Stimulated activated CD8-positive, alpha-beta memory T cell treated with anti-CD3 and anti-CD28 coated beads, Interleukin-4, amount 100 ng/mL, for 4 hours (primary cell): ENCODE results near the gene RNF214.
A peak's percentile ranks its signal among the peaks of the same experiment; 100 is the strongest.
"Not testable (repeated sequence)": the region's sequence is repeated elsewhere in the genome, so short reads cannot be mapped to it uniquely, and the experiment has no call there.

Source experiments
- DNase-seq, 2 donors: peaks; one replicate each; pipeline ENCODE4 v3.0.0-alpha.2; 2020; ENCODE audit warnings: low read depth in 2 of 2, low spot score in 1 of 2

The RNF214 gene

GRCh38 chr11:117229931-117230285, 2.6 kb upstream of the RNF214 start:
- DNase-seq, result no peak

DNA sequence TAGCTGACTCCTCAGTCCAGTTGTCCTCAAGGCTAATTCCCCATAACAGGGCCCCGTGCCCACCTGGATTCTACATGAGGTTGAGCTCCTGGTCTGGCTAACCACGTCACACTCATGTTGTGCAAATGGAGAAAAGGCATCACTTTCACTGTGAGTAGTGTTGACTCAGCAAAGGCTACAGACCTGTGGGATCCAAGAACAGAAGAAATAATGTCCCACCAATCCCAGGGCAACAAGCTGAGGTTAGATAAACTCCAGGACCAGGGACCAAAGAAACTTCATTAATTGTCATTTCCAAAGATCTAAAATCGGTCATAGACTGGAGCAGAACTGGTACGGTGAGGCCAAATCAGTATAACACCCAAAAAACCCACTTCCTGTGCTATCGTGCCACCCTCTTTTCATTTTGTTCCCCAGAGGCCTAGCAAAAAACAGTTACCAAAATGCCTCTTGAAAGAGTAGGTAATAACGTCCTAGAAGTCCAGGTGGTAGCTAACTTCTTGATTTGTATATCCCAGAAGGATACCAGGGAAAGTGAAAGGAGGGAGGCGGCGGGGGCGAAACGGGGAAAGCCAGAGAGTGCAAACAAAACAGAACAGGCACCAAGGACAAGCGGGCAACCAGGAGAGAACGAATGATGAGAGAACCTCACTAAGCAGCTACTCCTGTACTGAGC, 2.0 kb upstream of the RNF214 start:
- DNase-seq, result peak in 1 of 2 donors; percentile 11

- DNase-seq, result peak in 1 of 2 donors; percentile 2
These were observed 1.3 kb upstream of the RNF214 start for GRCh38 chr11:117230999-117231841.

DNA sequence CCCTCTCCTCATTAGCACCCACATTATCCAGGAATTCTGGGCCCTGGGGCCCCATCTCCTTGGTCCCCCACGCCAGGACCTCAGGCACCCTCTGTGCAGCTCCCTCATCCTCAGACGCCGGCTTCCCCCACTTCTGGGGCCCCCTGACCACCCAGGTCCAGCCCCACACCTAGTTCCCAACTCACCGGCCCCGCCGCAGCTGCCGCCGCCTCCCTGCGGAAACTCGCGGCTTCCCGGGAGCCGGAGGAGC, 704 bp upstream of the RNF214 start, which contains the start of gene PCSK7:
TSS of gene PCSK7 (minus strand) at position 232 of the 250 bp plus-strand sequence. CDS start 2,229 bp downstream, outside the sequence.
- peak; percentile 18 to 32 for DNase-seq

DNA sequence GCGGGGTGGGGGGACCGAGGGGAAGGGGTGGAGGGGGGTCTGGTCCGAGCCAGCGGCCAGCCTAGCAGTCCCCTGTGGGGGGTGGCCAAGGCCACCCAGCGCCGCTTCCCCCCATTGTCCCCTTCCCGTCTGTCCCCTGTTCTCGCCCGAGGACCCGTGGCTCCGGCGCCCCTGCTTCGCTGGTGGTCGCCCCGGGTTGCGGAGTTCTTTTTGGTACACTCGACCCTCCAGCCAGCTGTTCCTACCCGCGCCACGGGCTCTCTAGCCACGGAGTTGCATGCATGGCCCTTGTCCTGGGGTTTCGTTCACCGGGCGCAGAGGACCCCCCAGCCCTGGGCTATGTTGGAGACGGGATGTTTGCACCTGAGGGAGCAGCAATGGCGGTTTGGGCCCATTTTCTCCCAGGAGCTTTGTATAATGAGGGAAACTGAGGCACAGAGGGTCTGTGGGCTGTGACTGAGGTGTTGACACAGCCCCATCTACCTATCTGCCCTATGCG, 489 bp downstream of the RNF214 start:
- DNase-seq, result no peak

GRCh38 chr11:117238221-117238620, 5.8 kb downstream of the RNF214 start:
- no peak for DNase-seq

DNA sequence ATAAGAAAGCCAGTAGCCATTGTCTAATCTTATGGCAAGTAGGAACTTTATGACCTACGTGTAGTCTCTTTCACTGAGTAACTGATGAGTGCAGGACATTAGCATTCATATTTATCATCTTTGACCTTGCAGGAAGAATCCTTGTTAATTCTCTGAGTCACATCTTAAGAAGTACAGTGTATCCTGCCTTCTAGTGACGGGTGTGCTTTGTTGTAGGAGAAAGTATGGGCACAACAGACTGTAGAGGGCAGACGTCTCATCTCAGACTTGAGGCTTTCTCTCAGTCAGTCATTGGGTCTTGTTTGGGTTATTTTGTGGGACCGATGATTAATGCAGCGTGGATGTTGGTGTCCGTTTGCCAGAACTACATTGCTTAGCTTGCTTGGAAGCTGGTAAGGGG, 6.8 kb downstream of the RNF214 start:
- DNase-seq, result no peak

- no peak for DNase-seq
These were observed 15.9 kb downstream of the RNF214 start for GRCh38 chr11:117248341-117248740.

- DNase-seq, result no peak
These were observed 17.1 kb downstream of the RNF214 start for GRCh38 chr11:117249571-117249970.

GRCh38 chr11:117251506-117251905, 19.0 kb downstream of the RNF214 start:
- DNase-seq, result no peak

- DNase-seq, result no peak
These were observed 23.5 kb downstream of the RNF214 start for GRCh38 chr11:117255966-117256365.

- DNase-seq, result no peak
These were observed 24.1 kb downstream of the RNF214 start for GRCh38 chr11:117256573-117256972.

DNA sequence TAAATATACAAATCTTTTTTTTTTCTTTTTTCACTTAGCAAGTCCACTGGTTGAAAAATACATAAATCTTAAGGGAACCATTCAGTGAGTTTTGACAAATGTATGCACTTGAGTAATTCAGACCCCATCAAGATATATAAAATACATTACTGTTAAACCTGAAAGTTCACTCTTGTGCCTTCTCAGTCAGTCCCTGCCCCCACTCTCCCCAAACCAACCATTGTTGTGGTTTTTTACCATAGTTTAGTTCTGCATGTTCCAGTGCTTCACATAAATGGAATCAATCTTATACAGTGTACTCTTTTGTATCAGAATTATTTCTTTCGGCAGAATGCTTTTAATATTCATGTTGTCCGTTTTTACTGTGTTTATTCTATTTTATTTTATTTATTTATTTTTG, 26.1 kb downstream of the RNF214 start:
- no peak for DNase-seq

DNA sequence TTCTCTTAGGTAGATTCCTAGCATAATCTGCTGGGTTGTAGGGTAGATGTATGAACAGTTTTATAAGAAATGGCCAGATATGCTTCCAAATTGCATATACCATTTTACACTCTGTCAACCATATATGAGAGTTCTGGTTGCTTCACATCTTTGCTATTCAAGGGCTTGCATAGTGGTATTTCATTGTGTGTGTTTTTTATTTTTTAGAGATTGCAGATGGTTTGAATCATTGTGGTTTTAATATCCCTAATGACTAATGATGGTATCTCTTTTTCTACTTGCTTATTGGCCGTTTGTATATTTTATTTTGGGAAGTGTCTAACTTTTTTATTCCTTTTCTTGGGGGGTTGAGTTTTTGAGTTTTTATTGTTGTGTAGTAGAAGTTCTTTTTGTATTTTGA, 26.9 kb downstream of the RNF214 start:
- DNase-seq, result no peak

GRCh38 chr11:117264624-117265323, 32.3 kb downstream of the RNF214 start:
- not testable (repeated sequence) for DNase-seq

GRCh38 chr11:117265745-117266144, 33.3 kb downstream of the RNF214 start:
- no peak for DNase-seq

DNA sequence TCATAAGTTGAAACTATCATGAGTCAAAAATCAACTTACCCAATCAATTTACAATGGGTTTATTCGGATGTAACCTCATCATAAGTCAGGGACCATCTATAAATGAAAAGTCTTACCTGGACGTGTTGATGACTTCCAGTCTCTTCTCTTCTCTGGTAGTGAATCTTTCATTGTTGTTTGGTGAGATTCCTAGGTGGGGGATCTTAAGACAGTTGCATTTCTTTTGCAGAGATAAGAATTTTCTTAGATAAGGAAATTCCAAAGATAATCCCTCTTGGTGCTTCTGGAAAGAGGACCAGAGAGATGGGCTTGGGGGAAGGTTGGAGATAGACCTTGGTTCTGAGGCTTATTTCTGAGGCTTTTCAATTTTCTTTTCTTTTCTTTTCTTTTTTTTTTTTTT, 37.4 kb downstream of the RNF214 start:
- DNase-seq, result no peak

GRCh38 chr11:117271208-117271607, 38.7 kb downstream of the RNF214 start:
- DNase-seq, result no peak

- DNase-seq, result not testable (repeated sequence)
These were observed 39.7 kb downstream of the RNF214 start for GRCh38 chr11:117272175-117272574.

DNA sequence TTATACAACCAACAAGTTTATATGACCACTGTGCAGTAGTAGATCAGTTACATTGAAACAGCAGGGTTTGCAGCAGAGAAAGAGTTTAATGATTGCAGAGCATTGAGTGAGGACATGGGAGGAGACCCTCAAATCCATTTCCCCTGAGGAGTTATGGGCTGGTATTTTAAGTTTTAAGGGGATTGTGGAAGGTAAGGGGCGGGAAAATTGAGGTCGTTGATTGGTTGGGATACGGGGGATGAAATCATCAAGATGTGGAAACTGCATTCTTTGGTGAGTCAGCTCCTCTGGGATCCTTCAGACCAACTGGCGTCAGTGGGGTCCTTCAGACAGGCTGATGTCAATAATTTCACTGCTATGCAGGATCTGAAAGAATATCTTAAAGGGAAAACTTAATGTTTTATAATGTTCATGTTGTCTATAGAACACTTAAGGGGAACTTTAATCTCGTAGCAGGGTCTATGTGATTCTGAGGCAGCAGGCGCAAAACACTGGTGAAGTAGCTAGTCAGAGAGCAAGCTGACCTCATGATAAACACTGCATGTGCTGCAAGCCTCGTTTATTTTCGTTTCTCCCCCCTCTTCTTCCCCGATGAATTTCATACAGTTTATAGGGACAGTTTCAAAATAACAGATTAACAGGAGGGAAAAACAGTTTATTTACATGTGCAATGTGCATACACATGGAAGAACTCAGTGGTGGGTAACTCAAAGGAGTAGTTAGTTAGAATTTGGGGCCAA, 41.2 kb downstream of the RNF214 start:
- no peak for DNase-seq

DNA sequence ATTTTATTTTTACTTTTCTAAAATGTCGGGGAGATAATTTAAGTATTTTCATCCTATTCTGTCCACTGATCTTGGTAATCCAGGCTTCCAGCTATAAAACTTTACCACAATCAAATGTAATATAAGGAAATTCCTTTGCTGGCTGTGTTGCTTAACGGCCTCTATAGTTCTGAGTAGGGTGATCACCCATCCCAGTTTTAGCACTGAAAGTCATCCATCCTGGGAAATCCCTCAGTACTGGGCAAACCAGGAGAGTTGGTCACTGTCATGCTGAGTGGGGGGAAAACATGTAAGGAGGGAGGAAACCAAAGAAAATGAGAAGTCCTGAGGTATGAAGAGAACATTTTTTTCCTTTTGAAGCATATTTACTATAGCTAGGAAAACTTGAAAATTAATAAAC, 45.9 kb downstream of the RNF214 start:
- DNase-seq, result no peak
